Lower lobe of right lung (tissue), 1 donor: ENCODE results near the gene EHMT1. TPM values are rescaled to one million over a fixed set of nuclear protein-coding genes. Genes with fewer than 3 reads are reported as not detected.

Experiments
- microRNA-seq: library from miRNA; unstranded; fragments of <30 nt; microRNA quantifications from one replicate; pipeline ENCODE4 v1.2.0, GENCODE V29; 2020; ENCODE audit warnings: borderline number of aligned reads
- total RNA-seq: library from RNA; stranded (reverse); fragmentation: NEBNext Ultra II Directional; extraction: Animal tissue kit (Norgen Biotek cat#: 25700); gene quantifications from one replicate; pipeline ENCODE4 v1.2.1, GENCODE V29; 2021
- donor health status: DM: no; HTN: yes; CAD: no; lungs with severe emphysema.

EHMT1 gene
- total RNA-seq, 1 donor from 2014 or later: 73.5 TPM

Small RNA genes lying within 50 kb of the gene (microRNA-seq; reads per million reads assigned to microRNA genes)
- not detected for gene MIR602

Other genes with a start within 250 kb of the EHMT1 start
- gene EXD3, start 195.8 kb upstream of the EHMT1 start, total RNA-seq: 25.2 TPM
- 6.9 TPM for gene NOXA1, start 195.6 kb upstream of the EHMT1 start, total RNA-seq
- 0.15 TPM for gene ENTPD8, start 177.6 kb upstream of the EHMT1 start, total RNA-seq
- gene NSMF, start 159.7 kb upstream of the EHMT1 start, total RNA-seq: 20.7 TPM
- gene PNPLA7, start 68.6 kb upstream of the EHMT1 start, total RNA-seq: 12.2 TPM
- gene MRPL41, start 67.1 kb upstream of the EHMT1 start, total RNA-seq: 44.6 TPM
- gene DPH7, start 40.1 kb upstream of the EHMT1 start, total RNA-seq: 28.4 TPM
- gene ZMYND19, start 28.5 kb upstream of the EHMT1 start, total RNA-seq: 15.2 TPM
- gene ARRDC1, start 13.3 kb upstream of the EHMT1 start, total RNA-seq: 71.0 TPM